DND-41 (cell line): ENCODE data around the gene CPED1.

Source experiments
- ATAC-seq: fragments of 200-7000 bp; cut with Tn5 transposase; 3 replicates; pipeline ENCODE4 v1.9.1; 2021; ENCODE audit warnings: low read depth; ENCODE audit not compliant: insufficient read depth
- DNase-seq: peaks from one replicate; pipeline ENCODE4 v3.0.0-alpha.2; 2020
- H2AFZ ChIP-seq: 2 replicates; pipeline ENCODE4 v1.6.0; 2012; ENCODE audit warnings: low read depth, low read length
- H3K27ac ChIP-seq: 2 replicates; pipeline ENCODE4 v1.5.1; 2012; ENCODE audit warnings: low read length, inconsistent platforms
- H3K27me3 ChIP-seq: fragments of 200-600 bp; sonication (generic); 2 replicates; pipeline ENCODE4 v1.6.0; 2012; ENCODE audit warnings: low read length, mild to moderate bottlenecking, inconsistent platforms; ENCODE audit not compliant: insufficient read depth, poor library complexity
- H3K36me3 ChIP-seq: 2 replicates; pipeline ENCODE4 v1.5.1; 2012; ENCODE audit warnings: low read length, inconsistent platforms; ENCODE audit not compliant: insufficient read depth
- H3K4me1 ChIP-seq: 2 replicates; pipeline ENCODE4 v1.5.1; 2012; ENCODE audit warnings: mild to moderate bottlenecking, low read length; ENCODE audit not compliant: insufficient read depth
- H3K4me2 ChIP-seq: 2 replicates; pipeline ENCODE4 v1.6.0; 2012; ENCODE audit warnings: mild to moderate bottlenecking, moderate library complexity, low read length, inconsistent platforms; ENCODE audit not compliant: insufficient read depth
- H3K4me3 ChIP-seq, 2 experiments: fragments of 200-600 bp in 1 of 2; shearing (Covaris generic) in 1 of 2; 2 replicates each; pipeline ENCODE4 v1.5.1; 2012 to 2016; ENCODE audit warnings: inconsistent platforms in 2 of 2, low read length in 2 of 2, mild to moderate bottlenecking in 2 of 2, low read depth in 1 of 2, moderate library complexity in 1 of 2
- H3K79me2 ChIP-seq: 2 replicates; pipeline ENCODE4 v1.6.0; 2012; ENCODE audit warnings: low read length, inconsistent platforms; ENCODE audit not compliant: insufficient read depth
- H3K9ac ChIP-seq: 2 replicates; pipeline ENCODE4 v1.6.0; 2012; ENCODE audit warnings: low read depth, mild to moderate bottlenecking, inconsistent platforms, low read length, moderate library complexity
- H3K9me3 ChIP-seq: 2 replicates; pipeline ENCODE4 v1.5.1; 2012; ENCODE audit warnings: low read length, moderate library complexity, mild to moderate bottlenecking, inconsistent platforms; ENCODE audit not compliant: insufficient read depth, severe bottlenecking
- H4K20me1 ChIP-seq: 2 replicates; pipeline ENCODE4 v1.6.0; 2012; ENCODE audit warnings: low read length; ENCODE audit not compliant: insufficient read depth
- EZH2 ChIP-seq: IDR thresholded peaks from 3 replicates; pipeline ENCODE4 v1.6.1; 2012; ENCODE audit warnings: borderline replicate concordance, low read depth, mild to moderate bottlenecking, moderate library complexity, low read length, inconsistent platforms; ENCODE audit not compliant: severe bottlenecking
- TF ChIP-seq, protein P1 (sequence below): IDR thresholded peaks from 2 replicates; pipeline ENCODE4 v1.5.1; 2012; ENCODE audit warnings: borderline replicate concordance, low read length, moderate library complexity, mild to moderate bottlenecking; ENCODE audit not compliant: poor library complexity, severe bottlenecking; ENCODE audit errors: extremely low read depth

Gene CPED1

DNA sequence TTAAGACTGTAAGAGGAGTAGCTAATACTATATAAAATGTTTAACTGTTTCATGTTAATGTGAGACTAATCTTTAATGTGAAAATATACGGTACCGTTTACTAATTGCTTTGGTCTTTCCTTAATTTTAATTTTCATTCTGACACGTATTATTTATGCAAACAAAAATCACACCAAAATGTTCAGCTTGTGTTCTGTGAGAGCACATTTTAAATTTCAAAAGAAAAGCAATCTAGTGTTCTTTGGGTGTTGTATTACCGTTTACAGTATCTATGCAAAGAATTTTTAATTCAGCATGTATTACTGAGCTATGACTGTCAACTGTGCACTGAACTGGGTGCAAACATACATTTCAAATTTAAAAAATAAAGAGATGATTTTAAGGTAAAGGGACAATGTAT lies 342.5 kb downstream of the CPED1 start:
- Histone ChIP-seq H3K27me3 (no peaks in the 10 kb centered on the region), H3K4me2 (no peak overlapping the region), H3K27ac (no peak overlapping the region), H2AFZ (no peak overlapping the region), H3K9ac (no peak overlapping the region), H3K4me1 (no peaks in the 10 kb centered on the region), H3K79me2 (no peaks in the 10 kb centered on the region), H3K36me3 (no peaks in the 10 kb centered on the region), H3K4me3 (no peak overlapping the region), H4K20me1 (no peaks in the 10 kb centered on the region), H3K9me3 (no peaks in the 10 kb centered on the region)
- ATAC-seq: no peak
- DNase-seq: no peak
- TF ChIP-seq, protein P1, sequence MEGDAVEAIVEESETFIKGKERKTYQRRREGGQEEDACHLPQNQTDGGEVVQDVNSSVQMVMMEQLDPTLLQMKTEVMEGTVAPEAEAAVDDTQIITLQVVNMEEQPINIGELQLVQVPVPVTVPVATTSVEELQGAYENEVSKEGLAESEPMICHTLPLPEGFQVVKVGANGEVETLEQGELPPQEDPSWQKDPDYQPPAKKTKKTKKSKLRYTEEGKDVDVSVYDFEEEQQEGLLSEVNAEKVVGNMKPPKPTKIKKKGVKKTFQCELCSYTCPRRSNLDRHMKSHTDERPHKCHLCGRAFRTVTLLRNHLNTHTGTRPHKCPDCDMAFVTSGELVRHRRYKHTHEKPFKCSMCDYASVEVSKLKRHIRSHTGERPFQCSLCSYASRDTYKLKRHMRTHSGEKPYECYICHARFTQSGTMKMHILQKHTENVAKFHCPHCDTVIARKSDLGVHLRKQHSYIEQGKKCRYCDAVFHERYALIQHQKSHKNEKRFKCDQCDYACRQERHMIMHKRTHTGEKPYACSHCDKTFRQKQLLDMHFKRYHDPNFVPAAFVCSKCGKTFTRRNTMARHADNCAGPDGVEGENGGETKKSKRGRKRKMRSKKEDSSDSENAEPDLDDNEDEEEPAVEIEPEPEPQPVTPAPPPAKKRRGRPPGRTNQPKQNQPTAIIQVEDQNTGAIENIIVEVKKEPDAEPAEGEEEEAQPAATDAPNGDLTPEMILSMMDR: no peak
- no peak for TF ChIP-seq EZH2

DNA sequence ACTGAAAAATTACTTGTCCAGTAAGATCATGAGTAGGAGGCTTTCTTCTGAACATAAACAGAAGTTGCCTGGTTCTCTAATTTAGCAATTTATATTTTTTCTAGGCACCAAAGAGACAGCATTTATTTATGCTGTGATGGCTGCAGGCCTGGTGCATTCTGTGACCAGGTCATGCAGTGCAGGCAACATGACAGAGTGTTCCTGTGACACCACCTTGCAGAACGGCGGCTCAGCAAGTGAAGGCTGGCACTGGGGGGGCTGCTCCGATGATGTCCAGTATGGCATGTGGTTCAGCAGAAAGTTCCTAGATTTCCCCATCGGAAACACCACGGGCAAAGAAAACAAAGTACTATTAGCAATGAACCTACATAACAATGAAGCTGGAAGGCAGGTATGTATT lies 343.1 kb downstream of the CPED1 start:
- Histone ChIP-seq H2AFZ (no peak overlapping the region), H3K36me3 (no peaks in the 10 kb centered on the region), H3K9me3 (no peaks in the 10 kb centered on the region), H3K4me1 (no peaks in the 10 kb centered on the region), H3K4me2 (no peak overlapping the region), H3K27me3 (no peaks in the 10 kb centered on the region), H3K27ac (no peak overlapping the region), H3K4me3 (no peak overlapping the region), H3K9ac (no peak overlapping the region), H3K79me2 (no peaks in the 10 kb centered on the region), H4K20me1 (no peaks in the 10 kb centered on the region)
- ATAC-seq (no peak), DNase-seq (no peak)
- TF ChIP-seq, protein P1: no peak
- no peak for TF ChIP-seq EZH2

DNA sequence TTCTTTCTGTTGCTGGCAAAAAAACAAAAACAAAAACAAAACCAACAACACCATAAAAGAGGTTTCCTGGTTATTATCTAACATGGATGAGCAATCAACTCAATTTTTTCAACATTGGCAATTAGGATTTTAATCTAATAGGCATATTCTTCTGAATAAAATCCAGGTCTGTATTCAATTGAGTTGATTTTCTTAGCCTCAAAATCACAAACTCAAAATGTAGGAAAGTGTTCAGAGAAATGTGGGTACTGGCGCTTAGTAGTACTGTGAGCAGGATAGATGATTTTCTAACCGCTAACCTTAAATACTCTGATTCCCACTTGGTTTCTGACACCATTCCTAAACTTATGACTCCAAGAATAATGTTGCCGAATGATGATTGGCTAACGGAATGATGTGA lies 345.9 kb downstream of the CPED1 start:
- Histone ChIP-seq H3K79me2 (no peaks in the 10 kb centered on the region), H2AFZ (no peak overlapping the region), H3K27ac (no peak overlapping the region), H3K4me2 (no peak overlapping the region), H4K20me1 (no peaks in the 10 kb centered on the region), H3K27me3 (no peaks in the 10 kb centered on the region), H3K4me1 (no peaks in the 10 kb centered on the region), H3K4me3 (no peak overlapping the region), H3K9ac (no peak overlapping the region), H3K36me3 (no peaks in the 10 kb centered on the region), H3K9me3 (no peaks in the 10 kb centered on the region)
- TF ChIP-seq EZH2: no peak
- TF ChIP-seq, protein P1: no peak
- ATAC-seq: no peak
- no peak for DNase-seq

DNA sequence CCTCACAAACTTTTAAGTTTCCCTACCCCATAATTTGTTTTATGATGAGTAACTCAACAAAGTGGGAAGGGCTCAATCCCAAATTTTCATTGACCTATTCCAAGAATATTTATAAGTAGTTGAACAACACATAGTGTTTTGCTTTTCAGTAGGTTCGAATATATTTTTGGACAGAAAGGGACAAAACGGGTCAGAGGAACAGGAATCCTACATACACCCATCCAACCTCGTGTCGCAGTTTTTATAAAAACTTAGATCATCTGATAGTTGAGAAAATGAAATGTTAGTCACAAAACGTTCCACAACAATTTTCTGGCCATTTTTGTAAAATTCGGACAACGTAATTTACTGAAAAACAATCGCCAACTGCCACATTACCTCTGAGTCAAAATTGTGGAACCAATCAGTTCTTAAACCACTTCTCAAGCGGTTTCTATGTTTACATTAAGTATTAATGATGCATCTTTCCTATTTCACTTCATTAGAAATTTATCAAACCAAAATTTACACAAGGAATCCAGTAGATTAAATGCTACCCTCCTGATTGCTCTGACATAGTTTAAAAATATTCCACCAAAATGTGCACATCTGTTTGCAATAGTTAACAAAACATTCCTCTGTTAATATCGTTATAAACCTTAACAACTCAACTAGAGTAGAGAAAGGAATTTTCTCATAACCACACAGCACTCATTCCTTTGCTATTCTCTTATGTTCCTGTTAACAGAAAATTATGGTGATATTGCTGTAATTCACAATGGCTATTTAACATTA lies 346.6 kb downstream of the CPED1 start:
- no peak overlapping the region for H3K27ac ChIP-seq
- no peak overlapping the region for H3K4me3 ChIP-seq
- no peaks in the 10 kb centered on the region for H3K27me3 ChIP-seq
- no peak for DNase-seq
- no peak overlapping the region for H2AFZ ChIP-seq
- no peak for ATAC-seq
- H3K9ac ChIP-seq: no peak overlapping the region
- no peaks in the 10 kb centered on the region for H4K20me1 ChIP-seq
- no peaks in the 10 kb centered on the region for H3K4me1 ChIP-seq
- H3K79me2 ChIP-seq: no peaks in the 10 kb centered on the region
- no peaks in the 10 kb centered on the region for H3K9me3 ChIP-seq
- TF ChIP-seq EZH2: no peak
- TF ChIP-seq, protein P1: no peak
- H3K36me3 ChIP-seq: no peaks in the 10 kb centered on the region
- H3K4me2 ChIP-seq: no peak overlapping the region
